Thyroid gland (tissue), 4 donors: ENCODE measurements around the gene RFLNA. TPM values are rescaled to one million over a fixed set of nuclear protein-coding genes. Genes with fewer than 3 reads are reported as not detected.

Source experiments
- DNase-seq, 2 donors: peaks; one replicate each; pipeline ENCODE4 v3.0.0-alpha.2; 2019
- H3K27ac ChIP-seq, 3 donors: fragments of 200-600 bp; sonication (generic); 1 replicate in 2 of 3; 2 replicates in 1 of 3; pipeline ENCODE4 v1.5.1; 2016 to 2019; ENCODE audit warnings: mild to moderate bottlenecking in 1 of 3, moderate library complexity in 1 of 3
- H3K27me3 ChIP-seq: fragments of 200-600 bp; sonication (generic); one replicate; pipeline ENCODE4 v1.5.1; 2019
- H3K36me3 ChIP-seq, 2 donors: fragments of 200-600 bp; sonication (generic); one replicate each; pipeline ENCODE4 v1.5.1; 2016 to 2019
- H3K4me1 ChIP-seq, 2 donors: fragments of 200-600 bp; sonication (generic); one replicate each; pipeline ENCODE4 v1.5.1; 2017 to 2019
- H3K4me3 ChIP-seq, 3 donors: fragments of 200-600 bp; sonication (generic); replicated peaks in 1 of 3; 1 replicate in 2 of 3; 2 replicates in 1 of 3; pipeline ENCODE4 v1.5.1; 2016; ENCODE audit warnings: mild to moderate bottlenecking in 1 of 3
- H3K9me3 ChIP-seq: fragments of 200-600 bp; sonication (generic); one replicate; pipeline ENCODE4 v1.5.1; 2017
- CTCF ChIP-seq, 6 experiments: fragments of 200-600 bp in 3 of 6; fragments of 450-650 bp in 3 of 6; sonication (generic) in 3 of 6; IDR thresholded peaks; one replicate each; pipeline ENCODE4 v1.5.1; 2016 to 2019; ENCODE audit warnings: antibody characterized with exemption in 6 of 6, mild to moderate bottlenecking in 2 of 6, inconsistent platforms in 1 of 6, moderate library complexity in 1 of 6
- POLR2A ChIP-seq, 2 donors: fragments of 450-650 bp; IDR thresholded peaks; one replicate each; pipeline ENCODE4 v1.6.1; 2017; ENCODE audit warnings: antibody characterized with exemption in 2 of 2, mild to moderate bottlenecking in 2 of 2, moderate library complexity in 1 of 2
- WGBS, 2 donors: methylation state at CpG; one replicate each; pipeline ENCODE4 v1.1.5; 2017; 5-methylcytosine and 5-hydroxymethylcytosine counted together
- intact Hi-C: fragments of 100-400 bp; cut with DNase I; formaldehyde crosslinking; loops from one replicate; pipeline ENCODE4 v1.15.1; 2023
- total RNA-seq, 4 donors: library from RNA; depleted of rRNA; stranded (reverse); fragments of >200 nt; gene quantifications; one replicate each; pipeline ENCODE4 v1.2.3, GENCODE V29; 2016

Gene RFLNA
- total RNA-seq, 4 donors from 2014 or later, result 0.40 to 4.5 TPM; not detected in 2

- TF ChIP-seq CTCF (IDR thresholded peaks at IDR 0.05), result no peak
- TF ChIP-seq POLR2A (IDR thresholded peaks at IDR 0.05), result no peak
- Histone ChIP-seq H3K9me3 (no peaks in the 10 kb centered on the region), H3K4me3 (no peak overlapping the region), H3K4me1 (no peaks in the 10 kb centered on the region), H3K36me3 (peaks cover 66 to 70% of the 10 kb centered on the region in 2 donors), H3K27ac (no peak overlapping the region), H3K27me3 (no peaks in the 10 kb centered on the region)
- WGBS, 2 donors, result 97% methylated on average over 40 of the region's 40 CpGs
- intact Hi-C loops, result no loop called here
- no peak for DNase-seq
Measured at GRCh38 chr12:124336742-124337520, 42.0 kb downstream of the RFLNA start.

- DNase-seq, result no peak
- H3K27me3 ChIP-seq, result no peaks in the 10 kb centered on the region
- no peak overlapping the region for H3K27ac ChIP-seq
- H3K36me3 ChIP-seq, result peaks cover 63 to 70% of the 10 kb centered on the region in 2 donors
- intact Hi-C loops, result no loop called here
- 89 to 91% methylated on average over 14 of the region's 14 CpGs for WGBS, 2 donors
- TF ChIP-seq POLR2A (IDR thresholded peaks at IDR 0.05), result no peak
- TF ChIP-seq CTCF (IDR thresholded peaks at IDR 0.05), result no peak
- no peaks in the 10 kb centered on the region for H3K4me1 ChIP-seq
- H3K4me3 ChIP-seq, result no peak overlapping the region
- H3K9me3 ChIP-seq, result no peaks in the 10 kb centered on the region
Measured at GRCh38 chr12:124337622-124338021, 42.7 kb downstream of the RFLNA start.

GRCh38 chr12:124338448-124338847 lies 43.6 kb downstream of the RFLNA start:
- H3K4me3 ChIP-seq, result no peak overlapping the region
- 94% methylated on average over 6 of the region's 6 CpGs for WGBS, 2 donors

GRCh38 chr12:124338876-124339603 lies 44.1 kb downstream of the RFLNA start:
- no peak for TF ChIP-seq CTCF (IDR thresholded peaks at IDR 0.05)
- TF ChIP-seq POLR2A (IDR thresholded peaks at IDR 0.05), result no peak
- Histone ChIP-seq H3K4me3 (no peak overlapping the region), H3K4me1 (no peaks in the 10 kb centered on the region), H3K9me3 (no peaks in the 10 kb centered on the region), H3K27ac (no peak overlapping the region), H3K27me3 (no peaks in the 10 kb centered on the region), H3K36me3 (peaks cover 68 to 72% of the 10 kb centered on the region in 2 donors)
- DNase-seq, result no peak
- WGBS, 2 donors, result 94 to 96% methylated on average over 3 of the region's 3 CpGs
- intact Hi-C loops, result no loop called here

More at GRCh38 chr12:124338448-124338847, 43.6 kb downstream of the RFLNA start:
- Histone ChIP-seq H3K27ac (no peak overlapping the region), H3K36me3 (peaks cover 65 to 70% of the 10 kb centered on the region in 2 donors), H3K4me1 (no peaks in the 10 kb centered on the region), H3K27me3 (no peaks in the 10 kb centered on the region), H3K9me3 (no peaks in the 10 kb centered on the region)
- intact Hi-C loops, result no loop called here
- DNase-seq, result no peak
- TF ChIP-seq POLR2A (IDR thresholded peaks at IDR 0.05) (no peak), CTCF (IDR thresholded peaks at IDR 0.05) (no peak)
